ENCODE results near the gene ITFG1.
"Not testable (repeated sequence)": the region's sequence is repeated elsewhere in the genome, so short reads cannot be mapped to it uniquely, and the experiment has no call there.

ITFG1 gene

DNA sequence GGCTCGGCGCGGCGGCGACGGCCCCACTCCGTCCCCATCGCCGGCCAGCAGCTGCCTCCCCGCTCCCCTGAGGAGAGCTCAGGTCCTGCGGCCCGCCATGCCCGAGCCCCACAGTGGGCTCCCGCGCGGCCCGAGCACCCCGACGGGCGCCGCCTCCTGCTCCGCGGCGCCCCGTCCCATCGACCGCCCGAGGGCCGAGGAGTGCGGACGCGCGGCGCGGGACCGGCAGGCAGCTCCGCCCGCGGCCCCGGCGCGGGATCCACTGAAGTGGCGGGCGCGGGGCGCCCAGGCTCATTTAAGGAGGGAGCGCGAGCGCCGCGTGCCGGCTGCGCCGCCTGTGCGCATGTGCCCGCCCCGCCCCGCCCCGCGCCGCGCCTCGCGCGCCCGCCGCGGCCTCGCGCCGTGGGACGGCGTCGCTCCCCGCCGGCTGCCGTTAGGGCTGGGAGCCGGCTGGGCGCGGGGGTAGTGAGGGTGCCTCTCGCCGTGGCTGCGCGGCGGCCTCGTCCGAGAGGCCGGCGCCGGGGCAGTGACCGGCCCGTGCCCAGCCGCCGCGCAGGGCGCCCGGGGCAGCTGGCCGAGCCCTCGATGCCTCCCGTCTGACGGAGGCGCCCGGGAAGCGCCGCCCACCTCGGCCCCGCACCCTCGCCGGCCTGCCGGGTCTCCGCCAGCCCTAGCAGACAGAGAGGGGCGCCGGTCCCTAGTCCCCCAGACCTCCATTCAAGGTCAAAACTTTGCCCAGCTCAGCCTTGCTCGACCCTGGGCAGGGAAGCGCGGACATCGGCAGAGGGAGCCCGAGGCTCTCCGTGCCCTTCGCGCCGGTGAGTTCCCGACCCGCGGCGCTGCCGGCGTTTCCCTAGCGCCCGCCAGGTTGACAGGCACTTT, 316.9 kb downstream of the ITFG1 start, which contains the start of gene NETO2:
Gene NETO2 (minus strand): TSS at position 269 of the 882 bp plus-strand sequence. CDS start 333 bp downstream, outside the sequence.
- DNase-seq, result peak; percentile 44

- DNase-seq, result peak; percentile 38
Observed at GRCh38 chr16:47142821-47143676, 317.8 kb downstream of the ITFG1 start.

DNA sequence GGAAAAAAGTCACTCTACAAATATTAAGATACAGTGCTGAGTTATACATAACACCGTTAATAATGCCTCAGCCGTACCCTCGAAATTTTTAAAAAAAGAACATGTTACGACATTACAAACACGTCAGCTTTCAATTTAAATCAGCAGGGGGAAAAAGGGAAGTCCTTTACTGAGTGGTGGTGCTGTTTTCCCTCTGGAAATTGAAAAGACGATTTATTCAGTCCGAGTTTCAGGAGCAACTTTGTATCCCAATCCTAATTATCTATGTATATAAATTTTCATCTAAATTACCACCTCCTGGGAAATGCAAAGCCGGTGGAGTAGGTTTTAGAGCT, 318.4 kb downstream of the ITFG1 start:
- DNase-seq, result no peak

GRCh38 chr16:47141773-47142485, 318.9 kb downstream of the ITFG1 start:
- peak; percentile 75 for DNase-seq

GRCh38 chr16:47140686-47141085, 320.2 kb downstream of the ITFG1 start:
- DNase-seq, result no peak

DNA sequence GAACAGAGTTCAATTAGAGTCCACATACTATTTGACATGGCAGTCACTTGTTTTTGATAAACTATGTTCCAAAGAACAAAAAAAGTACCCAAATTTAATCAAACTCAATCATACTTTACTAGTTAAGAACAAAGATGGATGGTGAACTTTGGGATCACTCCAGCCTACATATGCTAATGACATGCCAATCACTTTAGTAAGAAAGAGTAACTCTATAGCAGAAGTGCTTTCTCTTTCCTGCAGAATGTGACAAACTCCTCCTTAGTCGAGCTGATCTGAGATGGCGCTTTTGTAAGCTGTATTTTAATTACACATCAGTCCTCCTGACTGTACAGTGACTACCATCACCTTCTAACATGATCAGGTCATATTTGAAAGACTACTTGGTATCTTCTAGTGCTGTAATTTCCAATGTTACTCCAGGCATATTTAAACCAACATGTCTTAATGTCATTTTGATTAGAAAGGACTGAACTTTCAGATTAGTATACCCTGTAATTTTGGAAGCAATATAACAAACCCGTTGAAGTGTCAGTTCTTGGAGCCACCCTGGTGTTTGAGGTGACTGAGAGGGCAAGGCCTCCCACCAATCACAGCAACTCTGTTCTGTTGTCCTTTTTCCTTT, 321.2 kb downstream of the ITFG1 start:
- DNase-seq, result no peak

GRCh38 chr16:47137925-47138324, 322.9 kb downstream of the ITFG1 start:
- not testable (repeated sequence) for DNase-seq

DNA sequence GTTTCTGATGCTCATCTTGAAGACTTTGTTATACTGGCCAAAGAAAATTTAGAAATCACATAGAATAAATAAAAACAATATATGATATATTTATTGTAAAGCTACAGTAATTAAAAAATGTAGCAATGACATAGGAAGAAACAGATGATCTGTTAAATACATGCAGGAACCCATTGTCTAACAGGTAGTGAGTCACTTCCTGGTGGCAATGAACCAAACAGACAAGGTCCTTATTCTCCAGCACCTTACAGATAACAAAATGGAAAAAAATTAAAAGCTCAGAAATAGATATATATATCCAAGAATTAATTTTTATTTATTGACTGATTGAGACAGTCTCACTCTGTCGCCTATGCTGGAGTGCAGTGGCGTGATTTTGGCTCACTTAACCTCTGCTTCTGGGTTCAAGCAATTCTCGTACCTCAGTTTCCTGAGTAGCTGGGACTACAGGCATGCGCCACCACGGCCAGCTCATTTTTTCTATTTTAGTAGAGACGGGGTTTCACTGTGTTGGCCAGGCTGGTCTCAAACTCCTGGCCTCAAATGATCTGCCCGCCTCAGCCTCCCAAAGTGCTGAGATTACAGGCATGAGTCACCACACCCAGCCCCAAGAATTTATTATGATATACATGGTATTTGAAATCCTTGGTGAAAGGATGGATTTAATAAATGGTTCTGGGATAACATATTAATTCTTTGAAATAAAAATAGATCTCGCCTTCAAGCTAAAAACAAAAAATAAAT, 324.6 kb downstream of the ITFG1 start:
- no peak for DNase-seq

- DNase-seq, result no peak
Observed at GRCh38 chr16:47134550-47134949, 326.3 kb downstream of the ITFG1 start.

GRCh38 chr16:47132308-47132707, 328.6 kb downstream of the ITFG1 start:
- DNase-seq, result no peak

DNA sequence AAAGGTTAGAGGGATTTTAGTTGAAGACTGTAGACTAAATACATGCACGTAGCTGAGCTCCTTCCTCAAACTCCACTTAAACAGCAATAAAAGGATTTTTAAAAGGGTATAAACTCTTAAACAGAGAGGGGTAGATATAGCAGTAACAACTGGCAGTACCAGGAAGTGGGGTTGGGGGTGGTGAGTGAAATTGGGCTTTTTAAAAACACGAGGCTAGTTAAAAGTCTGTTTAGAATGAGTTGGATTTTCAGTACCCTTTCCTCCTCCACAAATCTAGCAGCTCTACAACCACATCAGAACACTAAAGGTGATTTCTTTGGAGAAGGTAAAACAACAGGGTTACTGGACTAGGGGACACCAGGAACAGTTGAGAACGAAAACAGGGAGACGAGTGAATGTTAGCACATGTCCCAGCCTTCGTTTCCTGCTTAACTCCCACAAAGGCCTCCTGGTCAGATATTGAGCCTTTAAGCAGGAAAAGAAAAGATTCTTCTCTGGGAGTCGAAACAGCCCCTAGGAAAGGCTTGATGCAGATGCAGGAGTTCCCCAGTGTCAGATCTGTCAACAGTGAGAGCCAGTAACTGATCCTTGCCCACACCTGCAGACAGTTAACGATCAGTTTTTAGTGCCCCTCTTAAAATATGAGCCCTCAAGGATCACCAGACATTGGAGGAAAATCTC, 331.0 kb downstream of the ITFG1 start:
- no peak for DNase-seq

- no peak for DNase-seq
Observed at GRCh38 chr16:47127541-47127940, 333.3 kb downstream of the ITFG1 start.

GRCh38 chr16:47125757-47126156, 335.1 kb downstream of the ITFG1 start:
- DNase-seq, result no peak

- no peak for DNase-seq
Observed at GRCh38 chr16:47113130-47113529, 347.7 kb downstream of the ITFG1 start.

- DNase-seq, result no peak
Observed at GRCh38 chr16:47110939-47111338, 349.9 kb downstream of the ITFG1 start.

GRCh38 chr16:47109361-47109760, 351.5 kb downstream of the ITFG1 start:
- no peak for DNase-seq
